GM08714 (cell line): ENCODE results near the gene ASL.
"Not testable (repeated sequence)": the region's sequence is repeated elsewhere in the genome, so short reads cannot be mapped to it uniquely, and the experiment has no call there.

ENCODE experiments used
- H3K4me3 ChIP-seq: fragments of 200-500 bp; sonication (Bioruptor generic); 2 replicates; pipeline ENCODE4 v1.5.1; 2014; ENCODE audit warnings: mild to moderate bottlenecking, low read length, inconsistent platforms
- ZNF274 ChIP-seq: IDR thresholded peaks from 2 replicates; pipeline ENCODE4 v1.6.1; 2012; ENCODE audit warnings: mild to moderate bottlenecking, low read depth, low read length

The ASL gene

DNA sequence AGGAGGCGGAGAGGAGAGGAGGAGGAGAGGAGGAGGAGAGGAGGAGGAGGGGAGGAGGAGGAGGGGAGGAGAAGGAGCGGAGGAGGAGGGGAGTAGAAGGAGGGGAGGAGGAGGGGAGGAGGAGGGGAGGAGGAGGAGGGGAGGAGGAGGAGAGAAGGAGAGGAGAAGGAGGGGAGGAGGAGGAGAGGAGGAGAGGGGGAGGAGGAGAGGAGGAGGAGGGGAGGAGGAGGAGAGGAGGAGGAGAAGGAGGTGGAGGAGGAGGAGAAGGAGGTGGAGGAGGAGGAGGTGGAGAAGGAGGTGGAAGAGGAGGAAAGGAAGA lies 23.6 kb downstream of the ASL start:
- no peak for TF ChIP-seq ZNF274
- H3K4me3 ChIP-seq: no peak overlapping the region

DNA sequence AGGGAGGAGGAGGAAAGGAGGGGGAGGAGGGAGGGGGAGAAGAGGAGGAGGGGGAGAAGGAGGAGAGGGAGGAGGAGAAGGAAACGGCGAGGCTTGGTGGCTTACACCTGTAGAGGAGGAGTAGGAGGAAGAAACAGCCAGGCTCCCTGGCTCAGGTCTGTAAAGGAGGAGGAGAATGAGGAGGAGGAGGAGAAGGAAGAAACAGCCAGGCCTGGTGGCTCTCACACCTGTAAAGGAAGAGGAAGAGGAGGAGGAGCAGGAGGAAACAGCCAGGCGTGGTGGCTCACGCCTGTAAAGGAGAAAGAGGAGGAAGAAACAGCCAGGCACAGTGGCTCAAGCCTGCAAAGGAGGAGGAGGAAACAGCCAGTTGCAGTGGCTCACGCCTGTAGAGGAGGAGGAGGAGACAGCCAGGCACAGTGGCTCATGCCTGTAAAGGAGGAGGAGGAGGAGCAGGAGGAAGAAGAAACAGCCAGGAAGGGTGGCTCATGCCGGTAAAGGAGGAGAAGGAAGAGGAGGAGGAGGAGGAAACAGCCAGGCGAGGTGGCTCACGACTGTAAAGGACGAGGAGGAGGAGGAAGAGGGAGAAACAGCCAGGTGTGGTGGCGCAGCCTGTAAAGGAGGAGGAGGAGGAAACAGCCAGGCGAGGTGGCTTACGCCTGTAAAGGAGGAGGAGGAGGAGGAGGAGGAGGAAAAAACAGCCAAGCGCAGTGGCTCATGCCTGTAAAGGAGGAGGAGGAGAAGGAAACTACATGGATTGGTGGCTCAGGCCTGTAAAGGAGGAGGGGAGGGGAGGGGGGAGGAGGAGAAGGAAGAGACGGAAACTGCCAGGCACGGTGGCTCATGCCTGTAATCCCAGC lies 24.2 kb downstream of the ASL start:
- TF ChIP-seq ZNF274: no peak
- H3K4me3 ChIP-seq: peak overlapping the region; percentile 27; the same call in 1 of the 2 replicates

DNA sequence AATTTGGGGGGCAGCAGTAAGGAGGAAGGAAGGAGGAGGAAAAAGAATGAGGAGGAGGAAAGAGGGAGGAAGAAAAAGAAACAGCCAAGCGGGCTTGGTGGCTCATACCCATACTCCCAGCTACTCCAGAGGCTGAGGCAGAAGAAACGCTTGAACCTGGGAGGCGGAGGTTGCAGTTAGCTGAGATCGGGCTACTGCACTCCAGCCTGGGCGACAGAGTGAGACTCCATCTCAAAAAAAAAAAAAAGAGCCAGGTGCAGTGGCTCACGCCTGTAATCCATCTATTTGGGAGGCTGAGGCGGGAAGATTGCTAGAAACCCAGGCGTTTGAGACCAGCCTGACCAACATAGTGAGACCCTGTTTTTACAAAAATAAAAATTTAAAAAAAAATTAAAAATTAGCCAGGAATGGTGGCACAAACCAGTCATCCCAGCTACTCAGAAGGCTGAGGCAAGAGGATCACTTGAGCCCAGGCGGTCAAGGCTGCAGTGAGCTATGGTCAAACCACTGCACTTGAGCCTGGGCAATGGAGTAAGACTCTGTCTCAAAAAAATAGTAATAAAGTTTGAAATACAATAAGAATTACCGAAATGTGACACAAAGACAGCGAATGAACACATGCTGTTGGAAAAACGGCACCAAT lies 24.9 kb downstream of the ASL start:
- TF ChIP-seq ZNF274: no peak
- H3K4me3 ChIP-seq: peak overlapping the region; percentile 27; the same call in 1 of the 2 replicates

DNA sequence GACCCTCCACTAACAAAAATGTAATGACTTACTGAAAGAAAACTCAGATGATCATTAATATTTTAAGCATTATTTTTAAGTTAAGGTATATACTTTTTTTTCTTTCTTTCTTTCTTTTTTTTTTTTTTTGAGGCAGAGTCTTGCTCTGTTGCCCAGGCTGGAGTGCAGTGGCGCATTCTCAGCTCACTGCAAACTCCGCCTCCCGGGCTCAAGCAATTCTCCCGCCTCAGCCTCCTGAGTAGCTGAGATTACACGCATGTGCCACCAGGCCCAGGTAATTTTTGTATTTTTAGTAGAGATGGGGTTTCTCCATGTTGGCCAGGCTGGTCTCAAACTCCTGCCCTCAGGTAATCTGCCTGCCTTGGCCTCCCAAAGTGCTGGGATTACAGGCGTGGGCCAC lies 26.5 kb downstream of the ASL start:
- not testable (repeated sequence) for H3K4me3 ChIP-seq

DNA sequence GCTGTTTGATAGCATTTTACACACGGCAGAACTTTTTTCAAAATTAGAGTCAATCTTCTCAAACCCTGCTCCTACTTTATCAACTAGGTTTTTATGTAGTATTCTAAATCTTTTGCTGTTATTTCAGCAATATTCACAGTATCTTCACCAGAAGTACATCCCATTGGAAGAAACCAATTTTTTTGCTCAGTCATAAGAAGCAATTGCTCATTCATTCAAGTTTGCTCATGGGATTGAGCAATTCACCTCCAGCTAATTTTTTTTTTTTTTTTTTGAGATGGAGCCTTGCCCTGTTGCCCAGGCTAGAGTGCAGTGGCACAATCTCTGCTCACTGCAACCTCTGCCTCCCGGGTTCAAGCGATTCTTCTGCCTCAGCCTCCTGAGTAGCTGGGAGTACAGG lies 28.4 kb downstream of the ASL start:
- H3K4me3 ChIP-seq: not testable (repeated sequence)

DNA sequence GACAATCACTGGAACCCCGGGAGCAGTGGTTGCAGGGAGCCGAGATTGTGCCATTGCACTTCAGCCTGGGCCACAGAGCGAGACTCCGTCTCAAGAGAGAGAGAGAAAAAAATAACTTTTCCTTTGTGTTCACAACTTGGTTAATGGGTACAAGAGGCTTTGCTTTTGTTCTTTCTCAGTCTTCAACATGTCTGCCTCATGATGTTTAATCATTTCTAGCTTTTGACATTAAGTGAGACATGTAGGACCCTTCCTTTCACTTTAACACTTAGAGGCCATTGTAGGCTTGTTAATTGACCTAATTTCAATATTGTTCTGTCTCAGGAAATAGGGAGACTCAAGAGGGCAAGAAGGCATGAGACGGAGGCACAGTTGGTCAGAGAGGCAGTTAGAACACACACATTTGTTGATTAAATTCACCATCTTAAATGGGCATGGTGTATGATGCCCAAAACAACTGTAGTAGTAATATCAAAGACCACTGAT lies 29.7 kb downstream of the ASL start:
- H3K4me3 ChIP-seq: no peak overlapping the region
- no peak for TF ChIP-seq ZNF274

DNA sequence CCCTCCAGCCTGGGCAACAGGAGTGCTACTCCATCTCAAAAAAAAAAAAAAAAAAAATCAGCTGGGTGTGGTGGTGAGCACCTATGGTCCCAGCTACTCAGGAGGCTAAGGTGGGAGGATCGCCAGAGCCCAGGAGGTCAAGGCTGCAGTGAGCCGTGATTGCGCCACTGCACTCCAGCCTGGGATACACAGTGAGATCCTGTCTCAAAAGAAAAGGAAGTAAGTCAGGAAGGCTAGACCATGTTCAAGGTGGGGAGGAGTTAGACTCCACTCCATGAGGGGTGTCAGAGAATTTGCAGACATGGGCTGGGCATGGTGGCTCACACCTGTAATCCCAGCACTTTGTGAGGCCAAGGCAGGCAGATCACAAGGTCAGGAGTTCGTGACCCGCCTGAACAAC lies 32.8 kb downstream of the ASL start:
- not testable (repeated sequence) for H3K4me3 ChIP-seq

DNA sequence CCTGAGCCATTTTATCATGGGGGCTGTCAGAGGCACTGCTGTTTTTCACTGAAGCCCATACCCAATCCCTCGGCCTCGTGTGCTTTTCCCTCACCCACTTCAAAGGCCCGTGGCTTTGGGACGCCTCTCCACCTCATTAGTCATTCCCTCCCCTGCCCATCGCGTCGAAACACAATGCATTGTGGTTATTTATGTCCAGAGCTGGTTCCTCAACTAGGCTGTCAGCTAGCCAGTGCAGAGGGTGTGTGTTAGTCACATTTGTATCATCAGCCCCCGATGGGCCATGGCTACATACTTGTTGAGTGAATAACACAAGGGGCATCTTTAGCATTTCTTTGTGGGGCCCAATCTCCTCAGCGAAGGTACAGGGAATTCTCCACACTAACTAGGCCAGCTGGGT lies 35.2 kb downstream of the ASL start:
- no peak for TF ChIP-seq ZNF274
- H3K4me3 ChIP-seq: no peak overlapping the region

DNA sequence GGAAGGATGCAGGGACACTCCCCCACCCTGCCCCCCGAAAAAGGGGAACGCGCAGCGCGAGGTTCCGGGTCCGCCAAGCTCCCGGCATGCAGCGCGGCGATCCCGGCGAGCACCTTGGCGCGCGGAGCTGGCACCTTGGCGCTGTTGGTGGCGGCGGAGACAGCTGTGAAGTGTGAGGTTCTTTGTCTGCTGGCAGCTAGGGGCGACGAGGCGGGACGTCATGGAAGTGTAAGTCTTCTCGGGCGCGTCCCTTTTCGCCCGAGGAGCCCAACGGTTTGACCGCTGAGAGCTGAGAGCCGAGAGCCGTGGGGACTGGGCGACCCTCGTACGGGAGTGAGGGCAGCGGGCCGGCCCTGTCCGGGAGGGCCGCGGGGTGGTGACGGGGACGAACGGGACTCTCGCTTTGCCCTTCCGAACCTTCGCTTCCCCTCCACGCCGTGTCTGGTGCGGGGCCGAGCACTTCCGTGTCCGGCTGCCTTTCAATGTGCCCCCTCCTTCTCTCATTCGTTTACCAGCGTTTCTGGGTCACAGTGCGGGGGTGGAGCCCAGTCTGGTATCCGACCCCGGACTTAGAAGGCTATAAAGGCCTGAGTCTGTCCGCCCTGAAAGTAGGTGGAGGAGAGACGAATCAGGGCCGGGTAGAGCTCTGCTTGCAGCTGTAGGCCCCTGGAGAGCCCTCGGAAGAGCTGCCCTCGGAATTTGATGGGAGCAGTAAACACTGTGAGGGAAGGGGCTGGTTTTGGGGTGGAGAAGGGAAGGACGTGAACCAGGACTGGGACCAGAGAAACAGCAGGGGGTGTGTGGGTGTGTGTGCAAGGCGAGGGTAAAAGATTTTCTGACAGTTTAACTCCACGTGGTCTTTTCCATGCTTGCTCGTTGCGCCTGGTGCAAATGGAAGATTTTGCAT lies 39.4 kb downstream of the ASL start, which contains the start of gene CRCP:
TSS of gene CRCP (plus strand) at position 105 of the 907 bp plus-strand sequence. CDS start at position 221, 116 bp downstream.
- TF ChIP-seq ZNF274: no peak
- peak within 1 kb of the TSS; percentile 93 for H3K4me3 ChIP-seq

DNA sequence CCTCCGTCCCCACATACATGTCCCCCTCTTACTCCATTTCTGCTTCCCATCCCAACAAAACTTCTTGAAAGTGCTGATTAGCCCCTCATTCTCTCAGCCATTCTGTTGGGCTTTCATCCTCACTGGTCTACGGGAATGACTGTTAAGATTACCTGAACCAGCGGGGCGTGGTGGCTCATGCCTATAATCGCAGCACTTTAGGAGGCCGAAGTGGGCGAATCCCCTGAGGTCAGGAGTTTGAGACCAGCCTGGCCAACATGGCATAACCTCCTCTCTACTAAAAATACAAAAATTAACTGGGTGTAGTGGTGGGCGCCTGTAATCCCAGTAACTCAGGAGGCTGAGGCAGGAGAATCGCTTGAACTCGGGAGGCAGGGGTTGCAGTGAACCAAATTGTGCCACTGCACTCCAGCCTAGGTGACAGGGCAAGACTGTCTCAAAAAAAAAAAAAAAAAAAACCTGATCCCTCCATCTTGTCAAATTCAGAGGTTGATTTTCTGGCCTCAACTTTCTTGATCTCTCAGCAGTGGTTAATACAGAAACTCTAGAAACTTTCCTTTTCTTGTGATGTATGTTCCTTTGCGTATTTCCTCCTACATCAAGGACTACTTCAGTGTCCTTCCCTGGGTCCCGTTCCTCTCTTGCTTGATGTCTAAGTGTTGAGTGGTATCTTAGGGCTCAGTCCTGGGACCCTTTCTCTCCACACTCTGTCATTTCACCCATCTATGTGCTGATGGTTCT lies 41.2 kb downstream of the ASL start:
- not testable (repeated sequence) for H3K4me3 ChIP-seq

DNA sequence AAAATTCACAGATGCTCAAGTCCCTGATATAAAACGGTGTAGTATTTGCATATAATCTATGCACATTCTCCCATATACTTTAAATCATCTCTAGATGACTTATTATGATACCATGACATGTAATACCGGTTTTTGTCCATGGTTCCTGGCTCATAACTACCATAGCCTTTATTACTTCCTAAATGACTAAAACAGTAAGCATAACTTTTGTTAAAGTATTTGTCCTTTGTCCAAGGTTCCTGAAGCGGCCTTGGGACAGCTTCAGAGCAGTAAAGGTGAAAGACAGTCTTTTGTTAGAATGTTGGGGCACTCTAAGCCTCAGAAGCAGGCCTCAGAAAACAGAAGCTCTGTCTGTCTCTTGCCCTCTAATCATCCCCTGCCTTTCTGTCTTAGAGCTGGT lies 43.0 kb downstream of the ASL start:
- H3K4me3 ChIP-seq: no peak overlapping the region
- TF ChIP-seq ZNF274: no peak

DNA sequence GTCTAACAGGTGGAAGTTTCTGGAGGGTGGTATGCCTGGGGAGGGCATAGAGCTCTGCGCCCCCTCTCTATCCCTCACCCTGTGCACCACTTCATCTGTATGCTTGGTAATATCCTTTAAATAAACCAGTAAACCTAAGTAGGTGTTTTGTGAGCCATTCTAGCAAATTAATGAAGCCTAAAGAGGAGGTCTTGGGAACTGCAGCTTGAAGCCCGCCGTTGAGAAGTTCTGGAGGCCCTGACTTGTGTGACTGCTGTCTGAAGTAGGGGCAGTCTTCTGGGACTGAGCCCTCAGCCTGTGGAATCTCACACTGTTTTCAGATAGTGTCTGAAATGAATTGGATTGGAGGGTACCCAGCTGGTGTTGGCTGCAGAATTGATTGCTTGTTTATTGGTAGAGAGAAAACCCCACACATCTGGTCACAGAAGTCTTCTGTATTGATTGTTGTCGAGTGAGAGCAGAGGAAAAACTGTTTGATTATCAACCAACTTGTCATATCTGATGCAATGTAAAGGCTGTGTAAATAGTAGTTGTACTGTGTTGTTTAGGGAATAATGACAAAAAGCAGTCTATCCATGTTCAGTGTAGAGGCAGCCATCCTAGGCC lies 43.7 kb downstream of the ASL start:
- no peak overlapping the region for H3K4me3 ChIP-seq
- TF ChIP-seq ZNF274: no peak

DNA sequence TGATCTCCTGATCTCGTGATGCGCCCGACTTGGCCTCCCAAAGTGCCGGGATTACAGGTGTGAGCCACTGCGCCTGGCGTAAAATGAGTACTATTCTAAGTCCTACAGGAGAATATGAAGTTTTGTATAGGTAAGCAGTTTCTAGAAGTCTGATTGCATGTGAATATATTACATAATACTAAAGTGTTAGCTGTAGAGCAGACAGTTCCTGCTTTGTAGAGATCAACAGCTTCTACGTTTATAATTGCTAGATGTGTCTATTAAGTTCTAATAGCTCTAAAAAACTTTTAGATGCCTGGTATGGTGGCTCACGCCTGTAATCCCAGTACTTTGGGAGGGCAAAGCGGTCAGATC lies 47.5 kb downstream of the ASL start:
- no peak for TF ChIP-seq ZNF274
- no peak overlapping the region for H3K4me3 ChIP-seq

DNA sequence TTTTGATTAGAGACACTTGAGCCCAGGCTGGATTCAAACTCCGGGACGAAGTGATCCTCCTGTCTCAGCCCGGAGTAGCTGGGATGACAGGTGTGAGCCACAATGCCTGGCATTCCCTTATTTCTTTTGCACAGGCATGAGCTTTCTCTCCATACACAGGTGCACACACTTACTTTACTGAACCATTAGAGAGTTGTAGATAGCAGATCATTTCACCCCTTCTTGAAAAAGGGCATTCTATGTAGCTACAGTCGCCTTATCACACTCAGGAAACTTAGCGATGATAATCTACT lies 48.9 kb downstream of the ASL start:
- not testable (repeated sequence) for H3K4me3 ChIP-seq
